Suprapubic skin (tissue), 3 donors: ENCODE measurements around the gene SEMA3C.

Source experiments
- CTCF ChIP-seq, 2 donors: fragments of 200-600 bp in 1 of 2; fragments of 450-650 bp in 1 of 2; sonication (generic) in 1 of 2; IDR thresholded peaks; one replicate each; pipeline ENCODE4 v1.5.1; 2016 to 2019; ENCODE audit warnings: antibody characterized with exemption in 2 of 2, mild to moderate bottlenecking in 1 of 2, moderate library complexity in 1 of 2
- EP300 ChIP-seq: sonication (generic); formaldehyde crosslinking; IDR thresholded peaks from one replicate; pipeline ENCODE4 v1.6.1; 2017; ENCODE audit warnings: antibody characterized with exemption
- POLR2A ChIP-seq, 2 donors: fragments of 450-650 bp; IDR thresholded peaks; one replicate each; pipeline ENCODE4 v1.6.1; 2017; ENCODE audit warnings: antibody characterized with exemption in 2 of 2, mild to moderate bottlenecking in 2 of 2, moderate library complexity in 2 of 2

GRCh38 chr7:80772347-80772993, 146.4 kb downstream of the SEMA3C start:
- TF ChIP-seq CTCF (IDR thresholded peaks at IDR 0.05) (no peak), POLR2A (IDR thresholded peaks at IDR 0.05) (no peak), EP300 (no peak)
